ENCODE measurements around the gene MFSD8.

MFSD8 gene

GRCh38 chr4:127875791-127876190 lies 89.2 kb downstream of the MFSD8 start:
- TF ChIP-seq GATA2 (IDR thresholded peaks at IDR 0.05; ENCODE audit: low read depth, low read length) (no peak), GATA3 (IDR thresholded peaks at IDR 0.05; ENCODE audit: low read depth, low read length) (no peak)

- no peak for TF ChIP-seq GATA2 (IDR thresholded peaks at IDR 0.05; ENCODE audit: low read depth, low read length)
- no peak for TF ChIP-seq GATA3 (IDR thresholded peaks at IDR 0.05; ENCODE audit: low read depth, low read length)
Observed at GRCh38 chr4:127870688-127871087, 94.3 kb downstream of the MFSD8 start.

GRCh38 chr4:127870281-127870680 lies 94.7 kb downstream of the MFSD8 start:
- TF ChIP-seq GATA3 (IDR thresholded peaks at IDR 0.05; ENCODE audit: low read depth, low read length) (no peak), GATA2 (IDR thresholded peaks at IDR 0.05; ENCODE audit: low read depth, low read length) (no peak)

- no peak for TF ChIP-seq GATA2 (IDR thresholded peaks at IDR 0.05; ENCODE audit: low read depth, low read length)
- no peak for TF ChIP-seq GATA3 (IDR thresholded peaks at IDR 0.05; ENCODE audit: low read depth, low read length)
Observed at GRCh38 chr4:127868196-127868595, 96.8 kb downstream of the MFSD8 start.

Measured in SH-SY5Y (cell line).